GM23338 (cell line): ENCODE data around the gene BAZ1B.

ENCODE experiments used
- CREB1 ChIP-seq: fragments of 250-450 bp; sonication (Bioruptor Pico); IDR thresholded peaks from 2 replicates; pipeline ENCODE4 v1.5.0; 2020; ENCODE audit warnings: low read depth, mild to moderate bottlenecking, moderate library complexity
- EZH2 ChIP-seq: fragments of 200-600 bp; sonication (generic); IDR thresholded peaks from one replicate; pipeline ENCODE4 v1.8.0; 2017; ENCODE audit warnings: antibody characterized with exemption, mild to moderate bottlenecking, low read depth; ENCODE audit not compliant: unreplicated experiment
- JUNB ChIP-seq: IDR thresholded peaks from one replicate; pipeline ENCODE4 v1.6.1; 2016; ENCODE audit warnings: antibody characterized with exemption; ENCODE audit not compliant: unreplicated experiment
- NANOG ChIP-seq: IDR thresholded peaks from 2 replicates; pipeline ENCODE4 v1.6.1; 2016; ENCODE audit warnings: antibody characterized with exemption, borderline replicate concordance
- POLR2AphosphoS5 ChIP-seq: IDR thresholded peaks from 2 replicates; pipeline ENCODE4 v1.6.1; 2016; ENCODE audit warnings: antibody characterized with exemption, low read depth
- STAT1 ChIP-seq: IDR thresholded peaks from one replicate; pipeline ENCODE4 v1.6.1; 2016; ENCODE audit warnings: antibody characterized with exemption; ENCODE audit not compliant: unreplicated experiment
- ZNF331 ChIP-seq: fragments of 250-450 bp; sonication (Bioruptor Pico); IDR thresholded peaks from 2 replicates; pipeline ENCODE4 v1.5.0; 2020; ENCODE audit warnings: low read depth, mild to moderate bottlenecking, moderate library complexity
- TF ChIP-seq, protein P1 (sequence below), 2 experiments: fragments of 200-600 bp in 1 of 2; sonication (generic) in 1 of 2; conservative IDR thresholded peaks; 2 replicates each; pipeline versions ENCODE4 v1.5.1 to v1.6.1; 2016 to 2017; ENCODE audit warnings: antibody characterized with exemption in 2 of 2, low read depth in 2 of 2, mild to moderate bottlenecking in 2 of 2, moderate library complexity in 1 of 2
- TF ChIP-seq, protein P2 (sequence below): IDR thresholded peaks from one replicate; pipeline ENCODE4 v1.6.1; 2018; ENCODE audit warnings: antibody characterized with exemption; ENCODE audit not compliant: unreplicated experiment

- no peak for TF ChIP-seq JUNB
- TF ChIP-seq, protein P1, sequence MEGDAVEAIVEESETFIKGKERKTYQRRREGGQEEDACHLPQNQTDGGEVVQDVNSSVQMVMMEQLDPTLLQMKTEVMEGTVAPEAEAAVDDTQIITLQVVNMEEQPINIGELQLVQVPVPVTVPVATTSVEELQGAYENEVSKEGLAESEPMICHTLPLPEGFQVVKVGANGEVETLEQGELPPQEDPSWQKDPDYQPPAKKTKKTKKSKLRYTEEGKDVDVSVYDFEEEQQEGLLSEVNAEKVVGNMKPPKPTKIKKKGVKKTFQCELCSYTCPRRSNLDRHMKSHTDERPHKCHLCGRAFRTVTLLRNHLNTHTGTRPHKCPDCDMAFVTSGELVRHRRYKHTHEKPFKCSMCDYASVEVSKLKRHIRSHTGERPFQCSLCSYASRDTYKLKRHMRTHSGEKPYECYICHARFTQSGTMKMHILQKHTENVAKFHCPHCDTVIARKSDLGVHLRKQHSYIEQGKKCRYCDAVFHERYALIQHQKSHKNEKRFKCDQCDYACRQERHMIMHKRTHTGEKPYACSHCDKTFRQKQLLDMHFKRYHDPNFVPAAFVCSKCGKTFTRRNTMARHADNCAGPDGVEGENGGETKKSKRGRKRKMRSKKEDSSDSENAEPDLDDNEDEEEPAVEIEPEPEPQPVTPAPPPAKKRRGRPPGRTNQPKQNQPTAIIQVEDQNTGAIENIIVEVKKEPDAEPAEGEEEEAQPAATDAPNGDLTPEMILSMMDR (conservative IDR thresholded peaks at IDR 0.05; ENCODE audit: low read depth in 2 of 2), result no peak
- TF ChIP-seq STAT1, result no peak
- no peak for TF ChIP-seq NANOG
- no peak for TF ChIP-seq EZH2
- TF ChIP-seq POLR2AphosphoS5, result no peak
- no peak for TF ChIP-seq ZNF331 (CRISPR knock-in tag)
- TF ChIP-seq, protein P2, sequence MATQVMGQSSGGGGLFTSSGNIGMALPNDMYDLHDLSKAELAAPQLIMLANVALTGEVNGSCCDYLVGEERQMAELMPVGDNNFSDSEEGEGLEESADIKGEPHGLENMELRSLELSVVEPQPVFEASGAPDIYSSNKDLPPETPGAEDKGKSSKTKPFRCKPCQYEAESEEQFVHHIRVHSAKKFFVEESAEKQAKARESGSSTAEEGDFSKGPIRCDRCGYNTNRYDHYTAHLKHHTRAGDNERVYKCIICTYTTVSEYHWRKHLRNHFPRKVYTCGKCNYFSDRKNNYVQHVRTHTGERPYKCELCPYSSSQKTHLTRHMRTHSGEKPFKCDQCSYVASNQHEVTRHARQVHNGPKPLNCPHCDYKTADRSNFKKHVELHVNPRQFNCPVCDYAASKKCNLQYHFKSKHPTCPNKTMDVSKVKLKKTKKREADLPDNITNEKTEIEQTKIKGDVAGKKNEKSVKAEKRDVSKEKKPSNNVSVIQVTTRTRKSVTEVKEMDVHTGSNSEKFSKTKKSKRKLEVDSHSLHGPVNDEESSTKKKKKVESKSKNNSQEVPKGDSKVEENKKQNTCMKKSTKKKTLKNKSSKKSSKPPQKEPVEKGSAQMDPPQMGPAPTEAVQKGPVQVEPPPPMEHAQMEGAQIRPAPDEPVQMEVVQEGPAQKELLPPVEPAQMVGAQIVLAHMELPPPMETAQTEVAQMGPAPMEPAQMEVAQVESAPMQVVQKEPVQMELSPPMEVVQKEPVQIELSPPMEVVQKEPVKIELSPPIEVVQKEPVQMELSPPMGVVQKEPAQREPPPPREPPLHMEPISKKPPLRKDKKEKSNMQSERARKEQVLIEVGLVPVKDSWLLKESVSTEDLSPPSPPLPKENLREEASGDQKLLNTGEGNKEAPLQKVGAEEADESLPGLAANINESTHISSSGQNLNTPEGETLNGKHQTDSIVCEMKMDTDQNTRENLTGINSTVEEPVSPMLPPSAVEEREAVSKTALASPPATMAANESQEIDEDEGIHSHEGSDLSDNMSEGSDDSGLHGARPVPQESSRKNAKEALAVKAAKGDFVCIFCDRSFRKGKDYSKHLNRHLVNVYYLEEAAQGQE, result no peak
- no peak for TF ChIP-seq CREB1 (CRISPR knock-in tag)
Measured at GRCh38 chr7:73569042-73569608, 47.0 kb upstream of the BAZ1B start.
